GM12873 (cell line): ENCODE results near the gene RD3L.

ENCODE experiments used
- TF ChIP-seq, protein P1 (sequence below): IDR thresholded peaks from 2 replicates; pipeline ENCODE4 v1.5.1; 2012; ENCODE audit warnings: low read depth, mild to moderate bottlenecking, moderate library complexity, low read length, control low read depth; ENCODE audit not compliant: insufficient read depth; ENCODE audit errors: missing control alignments

RD3L gene

DNA sequence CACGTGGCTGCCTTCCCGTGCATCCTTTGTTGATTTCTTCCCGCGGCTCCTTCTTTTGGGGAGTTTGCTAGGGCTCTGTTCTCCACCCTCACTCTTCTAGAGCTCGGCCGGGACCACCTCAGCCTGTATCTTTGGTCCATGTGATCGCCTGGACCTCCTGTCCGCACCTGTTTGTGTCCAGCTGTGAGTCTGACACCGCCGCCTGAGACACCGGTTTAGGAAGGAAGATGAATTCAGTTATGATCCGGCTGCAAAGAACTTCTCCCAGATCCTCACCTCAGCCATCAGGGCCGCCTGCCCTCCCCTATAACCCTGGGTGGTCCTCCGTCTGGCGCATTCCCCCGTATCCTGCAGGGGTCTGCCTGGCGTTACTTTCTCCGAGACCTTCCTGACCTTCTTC is 14.8 kb downstream of the RD3L start:
- TF ChIP-seq, protein P1, sequence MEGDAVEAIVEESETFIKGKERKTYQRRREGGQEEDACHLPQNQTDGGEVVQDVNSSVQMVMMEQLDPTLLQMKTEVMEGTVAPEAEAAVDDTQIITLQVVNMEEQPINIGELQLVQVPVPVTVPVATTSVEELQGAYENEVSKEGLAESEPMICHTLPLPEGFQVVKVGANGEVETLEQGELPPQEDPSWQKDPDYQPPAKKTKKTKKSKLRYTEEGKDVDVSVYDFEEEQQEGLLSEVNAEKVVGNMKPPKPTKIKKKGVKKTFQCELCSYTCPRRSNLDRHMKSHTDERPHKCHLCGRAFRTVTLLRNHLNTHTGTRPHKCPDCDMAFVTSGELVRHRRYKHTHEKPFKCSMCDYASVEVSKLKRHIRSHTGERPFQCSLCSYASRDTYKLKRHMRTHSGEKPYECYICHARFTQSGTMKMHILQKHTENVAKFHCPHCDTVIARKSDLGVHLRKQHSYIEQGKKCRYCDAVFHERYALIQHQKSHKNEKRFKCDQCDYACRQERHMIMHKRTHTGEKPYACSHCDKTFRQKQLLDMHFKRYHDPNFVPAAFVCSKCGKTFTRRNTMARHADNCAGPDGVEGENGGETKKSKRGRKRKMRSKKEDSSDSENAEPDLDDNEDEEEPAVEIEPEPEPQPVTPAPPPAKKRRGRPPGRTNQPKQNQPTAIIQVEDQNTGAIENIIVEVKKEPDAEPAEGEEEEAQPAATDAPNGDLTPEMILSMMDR, result no peak

DNA sequence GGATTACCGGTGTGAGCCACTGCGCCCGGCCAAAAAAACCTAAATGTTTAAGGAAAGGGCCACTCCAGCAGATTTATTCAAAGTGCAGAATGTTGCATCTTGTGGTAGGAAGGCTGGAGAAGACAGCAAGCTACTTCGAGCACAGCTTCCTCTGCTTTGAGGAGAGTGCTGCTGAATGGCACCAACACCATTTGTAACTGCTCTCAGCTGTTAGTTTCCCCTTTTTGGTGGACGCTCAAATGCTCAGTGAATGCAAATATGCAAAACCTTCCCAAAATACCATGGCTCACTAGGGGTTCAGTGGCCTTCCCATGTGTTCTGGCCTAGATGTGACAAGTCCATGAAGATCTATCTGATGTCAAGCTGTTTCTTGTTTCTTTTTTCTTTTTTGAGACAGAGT is 17.0 kb downstream of the RD3L start:
- TF ChIP-seq, protein P1, result no peak

DNA sequence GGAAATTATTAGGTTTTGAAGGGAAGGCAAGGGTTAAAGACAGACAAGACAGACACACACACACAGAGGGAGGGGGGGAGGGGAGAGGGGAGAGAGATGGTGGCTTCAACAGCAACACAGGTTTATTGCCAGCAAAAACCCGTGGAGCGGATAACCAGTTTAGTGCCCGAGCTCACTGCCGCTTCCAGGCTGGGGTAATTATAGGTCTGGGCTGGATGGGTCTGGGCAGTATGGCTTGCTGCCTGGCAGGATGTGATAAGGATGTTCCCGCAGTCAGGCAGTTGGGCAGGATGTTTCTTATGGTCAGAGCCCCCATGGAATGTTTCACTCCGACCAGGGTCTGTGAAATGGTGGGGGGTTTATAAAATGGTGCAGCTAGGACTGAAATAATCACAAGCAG is 18.5 kb downstream of the RD3L start:
- TF ChIP-seq, protein P1, result no peak

DNA sequence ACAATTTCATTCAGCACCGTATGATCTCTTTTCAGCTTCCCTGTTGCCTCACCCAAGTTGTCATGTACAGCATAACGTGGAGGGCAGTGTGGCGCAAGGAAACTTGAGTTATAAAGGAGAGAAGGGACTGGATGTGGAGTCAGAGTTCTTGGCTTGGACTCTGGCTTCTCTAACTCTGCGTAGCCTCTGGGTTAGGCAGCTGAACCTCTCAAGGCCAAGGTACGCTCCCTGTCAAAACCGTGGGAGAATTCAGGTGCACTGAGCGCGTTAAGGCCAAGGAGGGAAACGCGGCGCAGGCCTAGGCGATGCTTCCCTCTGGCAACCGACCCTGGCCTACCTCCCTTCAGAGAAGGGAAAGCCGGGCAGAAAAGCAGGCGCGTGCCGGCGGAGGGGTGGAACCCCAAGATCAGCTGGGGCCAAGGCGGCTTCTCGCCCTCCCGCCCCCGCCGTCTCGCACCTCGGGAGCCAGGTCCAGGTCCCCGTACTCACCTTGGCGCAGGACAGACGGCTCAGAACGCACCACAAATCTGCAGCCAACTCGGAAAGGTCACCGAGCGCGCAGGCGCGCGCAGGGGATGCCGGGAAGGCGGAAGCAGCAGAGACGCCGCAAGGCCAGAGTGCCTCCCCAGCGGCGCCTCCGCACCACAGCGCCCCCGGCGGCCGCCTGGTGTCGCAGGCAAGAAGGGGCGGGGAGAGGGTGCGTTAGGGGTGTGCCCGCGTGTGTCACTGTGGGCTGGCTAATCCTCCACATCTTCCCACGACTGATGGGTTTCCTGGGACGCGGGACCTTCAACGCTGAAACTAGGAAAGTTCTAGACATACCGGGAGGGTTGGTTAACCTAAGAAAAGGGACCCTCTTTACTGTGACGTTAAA is 21.1 kb downstream of the RD3L start:
- TF ChIP-seq, protein P1, result peak; percentile 99

DNA sequence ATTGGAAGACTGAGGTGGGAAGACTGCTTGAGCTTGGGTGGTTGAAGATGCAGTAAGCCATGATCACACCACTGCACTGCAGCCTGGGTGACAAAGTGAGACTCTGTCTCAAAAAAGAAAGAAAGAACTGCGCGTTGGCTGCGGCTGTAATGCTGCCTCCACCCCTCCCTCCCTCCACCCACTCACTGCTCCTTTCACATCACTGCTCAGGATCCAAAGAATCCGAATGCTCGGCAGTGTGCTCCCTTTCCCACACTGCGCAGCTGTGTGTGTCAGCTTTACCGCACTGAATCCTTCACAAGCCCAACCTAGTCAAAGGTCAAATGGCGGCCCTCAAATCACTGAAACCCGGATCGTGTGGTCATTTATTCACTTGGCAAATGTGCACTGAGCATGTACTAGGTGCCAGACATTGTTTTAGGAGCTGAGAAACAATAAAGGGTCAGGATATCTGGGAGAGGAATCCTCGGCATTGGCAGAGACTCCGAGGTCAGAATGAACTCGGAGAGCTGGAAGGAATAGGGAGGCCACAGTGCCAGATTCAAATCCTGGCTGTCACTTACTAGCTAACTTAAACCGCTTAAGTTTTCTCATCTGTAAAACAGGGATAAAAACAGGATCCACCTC is 25.6 kb downstream of the RD3L start:
- TF ChIP-seq, protein P1, result no peak

DNA sequence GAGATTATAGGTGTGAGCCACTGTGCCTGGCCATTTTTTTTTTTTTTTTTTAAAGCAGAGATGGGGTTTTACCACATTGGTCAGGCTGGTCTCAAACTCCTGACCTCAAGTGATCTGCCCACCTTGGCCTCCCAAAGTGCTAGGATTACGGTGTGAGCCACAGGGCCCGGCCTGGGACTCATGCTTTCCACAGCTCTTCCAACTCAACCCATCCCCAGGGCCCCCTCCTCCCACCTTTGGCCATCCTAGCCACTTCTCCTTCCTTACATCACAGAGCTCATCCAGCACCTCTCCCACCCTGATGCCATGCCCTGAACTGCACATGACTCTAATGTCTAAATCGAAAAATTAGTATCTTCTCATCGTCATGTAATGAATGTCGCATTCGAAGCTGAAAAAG is 26.7 kb downstream of the RD3L start:
- TF ChIP-seq, protein P1, result no peak

DNA sequence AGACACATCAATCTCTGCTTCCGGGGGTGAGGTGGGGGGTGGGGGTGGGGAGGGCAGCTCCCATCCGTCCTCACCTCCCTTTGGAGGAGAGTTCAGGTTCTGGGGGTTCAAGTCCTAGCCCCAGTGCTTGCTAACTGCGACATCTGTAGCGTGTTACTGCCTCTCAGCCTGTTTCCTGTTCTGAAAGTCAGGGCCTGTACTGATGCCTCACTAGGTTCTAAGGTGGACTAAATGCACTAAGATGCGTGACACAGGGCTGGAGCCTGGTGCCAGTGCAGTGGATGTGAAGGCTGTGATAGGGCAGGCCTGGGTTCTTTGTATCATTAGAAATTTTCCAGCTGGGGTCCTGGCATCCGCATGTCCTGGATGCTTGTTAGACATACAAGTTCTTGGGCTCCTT is 31.3 kb downstream of the RD3L start:
- TF ChIP-seq, protein P1, result no peak
